ENCODE measurements around the gene CYB561A3.

Gene CYB561A3

GRCh38 chr11:61328351-61328750, 33.3 kb downstream of the CYB561A3 start:
- no peak for DNase-seq

GRCh38 chr11:61327669-61328071, 34.0 kb downstream of the CYB561A3 start:
- DNase-seq: no peak

GRCh38 chr11:61325649-61326414, 35.9 kb downstream of the CYB561A3 start:
- no peak for DNase-seq

GRCh38 chr11:61315260-61315659, 46.4 kb downstream of the CYB561A3 start:
- no peak for DNase-seq

- no peak for DNase-seq
These were observed 50.9 kb downstream of the CYB561A3 start for GRCh38 chr11:61310749-61311148.

GRCh38 chr11:61309739-61310138, 51.9 kb downstream of the CYB561A3 start:
- no peak for DNase-seq

GRCh38 chr11:61309141-61309540, 52.5 kb downstream of the CYB561A3 start:
- DNase-seq: no peak

GRCh38 chr11:61307354-61307753, 54.3 kb downstream of the CYB561A3 start:
- DNase-seq: no peak

GRCh38 chr11:61306221-61306620, 55.5 kb downstream of the CYB561A3 start:
- DNase-seq: no peak

- DNase-seq: no peak
These were observed 56.3 kb downstream of the CYB561A3 start for GRCh38 chr11:61305417-61305816.

GRCh38 chr11:61303725-61304124, 58.0 kb downstream of the CYB561A3 start:
- no peak for DNase-seq

- DNase-seq: no peak
These were observed 59.1 kb downstream of the CYB561A3 start for GRCh38 chr11:61302550-61302949.

All from right kidney (tissue), 1 donor.